ENCODE measurements around the gene DNAJC7.
"Not testable (repeated sequence)": the region's sequence is repeated elsewhere in the genome, so short reads cannot be mapped to it uniquely, and the experiment has no call there.

DNA sequence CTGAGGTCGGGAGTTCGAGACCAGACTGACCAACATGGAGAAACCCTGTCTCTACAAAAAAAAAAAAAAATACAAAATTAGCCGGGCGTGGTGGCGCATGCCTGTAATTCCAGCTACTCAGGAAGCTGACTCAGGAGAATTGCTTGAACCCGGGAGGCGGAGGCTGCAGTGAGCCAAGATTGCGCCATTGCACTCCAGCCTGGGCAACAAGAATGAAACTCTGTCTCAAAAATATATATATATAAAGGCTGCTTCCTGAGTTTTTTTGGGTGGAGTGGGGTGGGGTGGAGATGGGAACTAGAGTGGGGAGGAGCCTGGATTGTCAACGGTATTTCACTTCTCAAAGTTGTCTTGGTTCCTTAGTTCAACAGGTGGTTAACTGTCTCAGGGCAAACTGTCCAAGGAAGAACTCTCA lies 7.0 kb downstream of the DNAJC7 start:
- TF ChIP-seq, protein P1, sequence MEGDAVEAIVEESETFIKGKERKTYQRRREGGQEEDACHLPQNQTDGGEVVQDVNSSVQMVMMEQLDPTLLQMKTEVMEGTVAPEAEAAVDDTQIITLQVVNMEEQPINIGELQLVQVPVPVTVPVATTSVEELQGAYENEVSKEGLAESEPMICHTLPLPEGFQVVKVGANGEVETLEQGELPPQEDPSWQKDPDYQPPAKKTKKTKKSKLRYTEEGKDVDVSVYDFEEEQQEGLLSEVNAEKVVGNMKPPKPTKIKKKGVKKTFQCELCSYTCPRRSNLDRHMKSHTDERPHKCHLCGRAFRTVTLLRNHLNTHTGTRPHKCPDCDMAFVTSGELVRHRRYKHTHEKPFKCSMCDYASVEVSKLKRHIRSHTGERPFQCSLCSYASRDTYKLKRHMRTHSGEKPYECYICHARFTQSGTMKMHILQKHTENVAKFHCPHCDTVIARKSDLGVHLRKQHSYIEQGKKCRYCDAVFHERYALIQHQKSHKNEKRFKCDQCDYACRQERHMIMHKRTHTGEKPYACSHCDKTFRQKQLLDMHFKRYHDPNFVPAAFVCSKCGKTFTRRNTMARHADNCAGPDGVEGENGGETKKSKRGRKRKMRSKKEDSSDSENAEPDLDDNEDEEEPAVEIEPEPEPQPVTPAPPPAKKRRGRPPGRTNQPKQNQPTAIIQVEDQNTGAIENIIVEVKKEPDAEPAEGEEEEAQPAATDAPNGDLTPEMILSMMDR (IDR thresholded peaks at IDR 0.05; ENCODE audit: low read depth, low read length, poor library complexity, severe bottlenecking), result not testable (repeated sequence)
- TF ChIP-seq EZH2phosphoT487 (IDR thresholded peaks at IDR 0.05; ENCODE audit: borderline replicate concordance, low read length), result not testable (repeated sequence)
